Measurements from ENCODE around the gene HS6ST1.

GRCh38 chr2:128284037-128284441, 34.6 kb downstream of the HS6ST1 start:
- TF ChIP-seq, protein P1, sequence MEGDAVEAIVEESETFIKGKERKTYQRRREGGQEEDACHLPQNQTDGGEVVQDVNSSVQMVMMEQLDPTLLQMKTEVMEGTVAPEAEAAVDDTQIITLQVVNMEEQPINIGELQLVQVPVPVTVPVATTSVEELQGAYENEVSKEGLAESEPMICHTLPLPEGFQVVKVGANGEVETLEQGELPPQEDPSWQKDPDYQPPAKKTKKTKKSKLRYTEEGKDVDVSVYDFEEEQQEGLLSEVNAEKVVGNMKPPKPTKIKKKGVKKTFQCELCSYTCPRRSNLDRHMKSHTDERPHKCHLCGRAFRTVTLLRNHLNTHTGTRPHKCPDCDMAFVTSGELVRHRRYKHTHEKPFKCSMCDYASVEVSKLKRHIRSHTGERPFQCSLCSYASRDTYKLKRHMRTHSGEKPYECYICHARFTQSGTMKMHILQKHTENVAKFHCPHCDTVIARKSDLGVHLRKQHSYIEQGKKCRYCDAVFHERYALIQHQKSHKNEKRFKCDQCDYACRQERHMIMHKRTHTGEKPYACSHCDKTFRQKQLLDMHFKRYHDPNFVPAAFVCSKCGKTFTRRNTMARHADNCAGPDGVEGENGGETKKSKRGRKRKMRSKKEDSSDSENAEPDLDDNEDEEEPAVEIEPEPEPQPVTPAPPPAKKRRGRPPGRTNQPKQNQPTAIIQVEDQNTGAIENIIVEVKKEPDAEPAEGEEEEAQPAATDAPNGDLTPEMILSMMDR (IDR thresholded peaks at IDR 0.05), result no peak
- no peak for TF ChIP-seq POLR2A (IDR thresholded peaks at IDR 0.05)

Measured in testis (tissue), 2 donors.